Endometrium (tissue), 2 donors: ENCODE measurements around the gene LAMA3.

Experiments
- FAIRE-seq: peaks from 2 replicates; lab custom pipeline; 2012; peaks lifted over from hg19 to GRCh38; lab: Jason Lieb, UNC
- donor health status: control.
- donor health status: control.

The LAMA3 gene

DNA sequence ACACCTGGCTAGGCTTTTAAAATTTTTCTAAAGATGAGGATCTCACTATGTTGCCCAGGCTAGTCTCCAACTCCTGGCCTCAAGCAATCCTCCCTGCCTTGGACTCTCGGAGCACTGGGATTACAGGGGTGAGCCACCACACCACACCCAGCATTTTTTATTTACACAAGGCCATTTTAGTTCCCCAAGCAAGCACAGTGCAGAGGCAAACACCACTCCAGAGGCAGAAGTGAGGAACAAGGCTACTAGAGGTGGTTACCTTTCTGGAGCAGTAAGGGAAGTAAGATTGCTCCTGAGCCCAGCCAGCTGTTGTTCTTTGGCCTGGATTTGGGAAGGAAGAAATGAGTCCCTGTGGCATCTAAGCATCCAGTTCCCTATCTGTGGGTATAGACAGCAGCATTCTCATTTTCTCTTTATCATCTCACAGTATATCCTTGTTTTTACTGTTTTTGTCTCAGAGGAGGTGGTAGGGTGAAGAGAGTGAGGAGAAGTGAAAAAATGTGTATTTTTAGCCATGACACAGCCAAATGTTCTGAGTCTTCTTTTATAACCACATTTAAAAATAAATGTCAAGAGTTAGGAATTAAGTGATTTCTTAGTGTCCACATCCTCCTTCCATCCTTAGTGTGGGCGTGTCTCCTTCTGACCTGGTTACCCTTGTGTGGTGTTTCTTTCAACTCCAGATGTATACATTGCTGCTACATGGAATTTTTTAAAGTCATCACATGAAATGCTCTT lies 314.8 kb downstream of the LAMA3 start:
- FAIRE-seq, result no peak
